Measurements from ENCODE around the gene ALDH3A1.
"Not testable (repeated sequence)": the region's sequence is repeated elsewhere in the genome, so short reads cannot be mapped to it uniquely, and the experiment has no call there.

ALDH3A1 gene

GRCh38 chr17:19747829-19748806 is at the start of gene ALDH3A1:
Gene ALDH3A1, minus strand, starts transcription at chr17:19748298. Its CDS starts 3,169 bp downstream, at chr17:19745129.
- no peak for DNase-seq (ENCODE audit: low read depth in 3 of 3)

- no peak for DNase-seq (ENCODE audit: low read depth in 3 of 3)
These were observed 48.4 kb upstream of the ALDH3A1 start for GRCh38 chr17:19796457-19796856.

GRCh38 chr17:19791918-19792550 is 43.9 kb upstream of the ALDH3A1 start:
- no peak for DNase-seq (ENCODE audit: low read depth in 3 of 3)

- DNase-seq (ENCODE audit: low read depth in 3 of 3) = no peak
These were observed 39.7 kb upstream of the ALDH3A1 start for GRCh38 chr17:19787733-19788357.

- no peak for DNase-seq (ENCODE audit: low read depth in 3 of 3)
These were observed 37.8 kb upstream of the ALDH3A1 start for GRCh38 chr17:19785854-19786253.

GRCh38 chr17:19781488-19782458 is 33.7 kb upstream of the ALDH3A1 start:
- DNase-seq (ENCODE audit: low read depth in 3 of 3) = no peak

- no peak for DNase-seq (ENCODE audit: low read depth in 3 of 3)
These were observed 32.7 kb upstream of the ALDH3A1 start for GRCh38 chr17:19780846-19781245.

GRCh38 chr17:19773534-19773933 is 25.4 kb upstream of the ALDH3A1 start:
- no peak for DNase-seq (ENCODE audit: low read depth in 3 of 3)

GRCh38 chr17:19771971-19772630 is 24.0 kb upstream of the ALDH3A1 start:
- no peak for DNase-seq (ENCODE audit: low read depth in 3 of 3)

GRCh38 chr17:19770985-19771735 is 23.1 kb upstream of the ALDH3A1 start:
- DNase-seq (ENCODE audit: low read depth in 3 of 3) = no peak

- DNase-seq (ENCODE audit: low read depth in 3 of 3) = no peak
These were observed 22.0 kb upstream of the ALDH3A1 start for GRCh38 chr17:19769946-19770652.

GRCh38 chr17:19768046-19768782 is 20.1 kb upstream of the ALDH3A1 start:
- DNase-seq (ENCODE audit: low read depth in 3 of 3) = no peak

- DNase-seq (ENCODE audit: low read depth in 3 of 3) = peak; percentile 64 to 70 (median 68)
These were observed 18.5 kb upstream of the ALDH3A1 start for GRCh38 chr17:19766421-19767270.

- DNase-seq (ENCODE audit: low read depth in 3 of 3) = no peak
These were observed 17.9 kb upstream of the ALDH3A1 start for GRCh38 chr17:19766016-19766415.

- not testable (repeated sequence) for DNase-seq (ENCODE audit: low read depth in 3 of 3)
These were observed 15.9 kb upstream of the ALDH3A1 start for GRCh38 chr17:19763991-19764390.

GRCh38 chr17:19763416-19763815 is 15.3 kb upstream of the ALDH3A1 start:
- no peak for DNase-seq (ENCODE audit: low read depth in 3 of 3)

- peak in 2 of 3 experiments; percentile 19 to 21 for DNase-seq (ENCODE audit: low read depth in 3 of 3)
These were observed 14.4 kb upstream of the ALDH3A1 start for GRCh38 chr17:19762515-19762961.
